Left renal cortex interstitium (tissue), 4 donors: ENCODE results near the gene UPK3A. TPM values are rescaled to one million over a fixed set of nuclear protein-coding genes. Genes with fewer than 3 reads are reported as not detected.
"Not testable (repeated sequence)": the region's sequence is repeated elsewhere in the genome, so short reads cannot be mapped to it uniquely, and the experiment has no call there.

ENCODE experiments used
- DNase-seq, 4 donors: peaks; one replicate each; pipeline ENCODE4 v3.0.0-alpha.2; 2013; ENCODE audit warnings: low read depth in 4 of 4, low spot score in 2 of 4, missing footprints in 1 of 4
- polyA plus RNA-seq, 4 donors: library from polyadenylated mRNA; unstranded; fragments of 120-200 nt; gene quantifications; one replicate each; pipeline ENCODE4 v1.2.1, GENCODE V29; 2013; ENCODE audit not compliant: insufficient read length in 4 of 4

The UPK3A gene
- polyA plus RNA-seq, 4 donors: 0.93 to 2.7 (median 2.4) TPM

DNA sequence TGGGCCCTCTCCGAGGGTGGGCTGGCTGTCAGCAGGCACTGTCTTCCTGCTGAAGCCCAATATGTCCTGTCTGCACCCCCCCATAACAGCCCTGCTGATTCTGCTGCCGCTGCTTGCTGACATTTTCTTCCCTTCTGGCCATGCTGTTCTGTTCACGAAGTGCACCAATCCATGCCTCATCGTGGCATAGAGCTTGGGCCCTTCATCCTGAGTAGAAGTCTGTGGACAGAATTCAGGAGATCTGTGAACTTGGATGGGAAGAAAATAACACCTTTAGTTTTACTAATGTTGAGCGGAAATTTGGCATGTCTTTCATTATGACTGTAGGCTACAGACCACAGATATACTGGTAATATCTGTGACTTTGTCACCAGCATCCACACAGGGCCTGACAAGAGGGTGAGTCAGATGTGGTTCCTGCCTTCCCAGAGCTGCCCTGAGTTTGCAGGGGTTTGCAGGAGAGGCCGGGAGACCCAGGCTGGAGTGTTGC is 29.9 kb upstream of the UPK3A start:
- DNase-seq: no peak

DNA sequence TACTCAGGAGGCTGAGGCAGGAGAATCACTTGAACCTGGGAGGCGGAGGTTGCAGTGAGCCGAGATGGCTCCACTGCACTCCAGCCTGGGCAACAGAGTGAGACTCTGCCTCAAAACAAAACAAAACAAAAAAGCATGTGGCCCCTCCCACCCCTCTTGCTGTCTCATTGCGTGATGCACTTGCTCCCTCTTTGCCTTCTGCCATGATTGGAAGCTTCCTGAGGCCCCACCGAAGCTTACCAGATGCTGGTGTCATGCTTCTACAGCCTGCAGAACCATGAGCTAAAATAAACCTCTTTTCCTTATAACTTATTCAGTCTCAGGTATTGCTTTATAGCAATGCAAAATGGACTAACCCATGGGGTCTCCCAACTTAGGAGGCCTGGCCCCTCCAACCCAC is 26.8 kb upstream of the UPK3A start:
- not testable (repeated sequence) for DNase-seq

DNA sequence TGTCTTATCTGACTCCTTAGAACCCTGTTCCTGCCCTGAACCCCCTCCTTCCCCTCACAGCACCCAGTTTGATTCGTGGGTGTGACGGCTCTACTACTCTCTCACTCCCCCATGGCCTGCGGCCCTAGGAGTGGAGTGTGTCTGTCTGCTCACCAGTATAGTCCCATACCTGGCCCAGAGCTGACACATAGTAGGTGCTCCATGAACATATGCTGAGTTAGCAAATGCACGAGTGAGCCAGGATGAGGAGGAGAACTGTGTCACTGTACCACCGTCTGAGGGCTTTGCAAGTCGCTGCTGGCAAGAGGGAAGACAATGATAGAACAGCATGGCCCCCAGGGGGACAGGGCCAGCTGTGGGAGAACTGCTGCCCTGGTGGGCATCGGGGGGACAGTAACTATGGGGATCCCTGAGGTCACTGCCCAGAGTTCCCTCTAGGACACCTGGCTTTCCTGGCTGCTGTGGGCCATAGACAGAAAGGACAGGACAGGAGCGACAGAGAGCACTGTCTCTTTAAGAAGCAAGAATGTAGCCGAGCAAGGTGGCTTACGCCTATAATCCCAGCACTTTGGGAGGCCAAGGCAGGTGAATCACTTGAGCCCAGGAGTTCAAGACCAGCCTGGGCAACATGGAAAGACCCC is 24.9 kb upstream of the UPK3A start:
- no peak for DNase-seq

DNA sequence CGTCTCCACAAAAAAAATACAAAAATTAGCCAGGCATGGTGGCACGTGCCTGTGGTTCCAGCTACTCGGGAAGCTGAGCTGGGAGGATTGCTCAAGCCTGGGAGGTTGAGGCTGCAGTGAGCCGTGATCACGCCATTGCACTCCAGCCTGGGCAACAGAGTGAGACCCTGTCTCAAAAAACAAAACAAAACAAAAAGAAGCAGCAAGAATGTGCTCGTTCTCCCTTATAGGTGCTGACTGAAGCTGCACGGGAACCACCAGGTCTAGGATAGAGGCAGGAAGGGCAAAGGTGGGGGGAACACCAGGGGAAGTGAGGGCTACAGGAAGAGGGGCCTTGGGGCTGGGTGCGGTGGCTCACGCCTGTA is 24.4 kb upstream of the UPK3A start:
- not testable (repeated sequence) for DNase-seq

DNA sequence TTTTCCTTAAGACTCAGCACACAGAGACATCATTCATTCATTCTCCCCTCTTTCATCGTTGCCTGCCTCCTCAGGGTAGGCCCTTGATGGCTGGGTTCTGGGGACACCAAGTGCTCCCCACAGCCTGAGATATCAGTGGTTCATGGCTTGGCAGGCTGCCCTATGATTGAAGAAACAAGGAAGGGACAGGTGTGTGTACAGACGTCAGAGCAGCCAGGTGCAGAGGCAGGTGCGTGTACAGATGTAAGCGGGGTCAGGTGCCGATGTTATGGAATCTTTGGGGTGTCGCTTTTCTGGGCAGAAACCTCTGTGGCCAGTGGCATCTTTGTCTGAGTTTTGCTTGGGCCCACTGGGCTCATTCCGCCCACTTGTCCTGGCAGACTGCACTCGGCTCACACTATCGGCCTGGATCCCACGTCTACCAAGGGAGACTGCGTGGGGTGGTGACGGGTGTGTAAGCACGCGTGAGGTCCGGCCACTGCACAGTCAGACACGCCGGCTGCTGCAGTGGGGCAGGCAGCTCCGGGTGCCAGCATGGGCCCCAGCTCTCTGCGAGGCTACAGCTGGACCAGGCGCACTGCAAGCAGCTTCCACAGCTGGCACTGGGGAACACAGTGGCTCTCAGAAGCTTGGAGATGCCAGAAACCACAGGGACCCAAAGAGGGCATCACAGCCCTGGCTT is 23.2 kb upstream of the UPK3A start:
- DNase-seq: no peak

DNA sequence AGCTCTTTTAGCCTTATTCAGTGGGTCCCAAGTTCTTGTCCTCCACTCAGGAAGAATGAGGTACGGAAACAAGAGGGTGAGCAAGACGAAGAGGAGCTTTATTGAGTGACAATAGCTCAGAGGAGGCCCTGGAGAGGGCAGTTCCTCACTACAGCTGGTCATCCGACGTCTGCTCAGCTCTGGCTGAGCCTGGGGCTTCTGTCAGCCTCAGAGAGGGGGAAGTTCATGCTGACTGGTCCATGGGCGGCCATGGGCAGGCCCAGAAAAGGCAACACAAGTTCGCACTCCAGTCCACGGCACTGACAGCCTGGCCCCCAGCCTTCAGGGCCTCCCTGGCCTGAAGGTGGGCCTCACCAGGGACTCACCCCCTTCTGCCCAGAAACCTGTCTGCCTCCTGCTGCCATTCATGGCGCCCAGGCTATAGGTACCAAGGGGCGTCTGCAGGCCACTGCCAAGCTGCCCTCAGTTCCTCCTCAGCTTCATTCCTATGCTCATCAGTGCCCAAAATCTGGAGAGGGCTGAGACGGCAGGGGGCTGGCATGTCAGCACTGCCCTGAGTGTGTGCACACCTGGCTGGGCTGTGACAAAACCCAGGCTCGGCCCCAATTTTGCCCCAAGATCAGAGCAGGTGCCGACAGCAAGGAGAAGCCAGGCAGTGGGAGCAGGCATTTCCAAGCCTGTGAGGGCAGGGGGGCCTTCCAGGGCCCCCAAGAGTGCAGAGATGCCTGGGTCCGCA is 22.4 kb upstream of the UPK3A start:
- DNase-seq: no peak

DNA sequence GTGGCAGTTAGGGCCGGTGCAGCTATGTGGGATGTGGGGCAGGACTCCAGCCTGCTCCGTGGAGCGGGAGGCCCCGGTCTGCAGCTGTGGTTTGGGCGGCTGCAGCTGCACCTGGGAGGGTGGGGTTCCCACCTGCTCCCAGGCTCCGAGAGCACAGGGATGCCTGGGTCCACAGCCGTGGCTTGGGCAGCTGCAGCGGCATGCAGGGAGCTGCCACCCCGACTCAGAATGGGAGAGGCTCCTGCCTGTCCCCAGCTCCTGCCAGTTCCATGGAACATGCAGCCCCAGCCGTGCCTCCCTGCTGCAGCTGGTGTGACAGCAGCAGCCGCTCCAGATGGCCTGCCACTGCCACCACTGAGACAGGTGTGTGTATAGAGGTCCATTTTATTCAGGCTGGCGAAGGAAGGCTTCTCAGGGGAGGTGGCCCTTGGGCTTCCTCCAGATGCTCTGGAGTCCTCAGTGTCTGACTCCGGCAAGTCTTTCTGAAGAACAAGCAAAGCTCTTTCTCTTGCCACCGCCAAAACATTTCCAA is 21.8 kb upstream of the UPK3A start:
- DNase-seq: no peak

DNA sequence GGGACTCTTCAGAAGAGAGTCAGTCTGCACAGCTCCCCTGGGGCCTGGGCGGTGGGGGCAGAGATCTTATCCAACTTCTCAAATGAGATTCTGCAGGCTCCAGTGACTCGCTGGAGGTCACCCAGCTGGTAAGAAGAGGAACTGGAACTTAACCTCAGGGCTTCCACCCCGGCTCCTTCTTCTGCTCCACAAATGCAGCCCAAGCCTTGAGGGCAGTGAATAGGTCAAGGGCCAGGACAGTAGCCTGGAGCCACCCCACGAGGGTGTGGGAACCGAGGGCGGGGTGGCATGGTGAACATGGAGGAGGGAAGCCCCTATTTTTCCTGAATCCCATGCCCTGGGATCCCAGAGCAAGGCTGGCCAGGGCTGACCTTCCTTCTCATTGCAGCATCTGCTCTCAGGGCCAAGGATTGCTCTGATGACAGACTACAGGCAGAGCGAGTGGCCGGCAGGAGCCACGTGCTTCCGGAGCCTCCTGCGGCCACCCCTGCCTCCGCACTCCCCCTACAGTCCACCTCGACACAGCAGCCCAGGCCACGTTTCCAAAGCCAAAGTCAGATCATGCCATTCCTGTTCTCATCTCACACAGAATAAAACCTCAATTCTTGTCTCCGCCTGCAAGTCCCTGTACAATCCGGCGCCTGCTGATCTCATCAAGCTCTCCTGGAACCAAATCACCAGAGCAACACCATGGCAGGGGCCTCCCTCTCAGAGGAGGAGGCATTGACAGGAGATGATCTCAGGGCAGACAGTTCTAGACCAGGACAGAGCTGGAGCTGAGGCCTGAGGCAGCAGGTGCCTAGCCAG is 21.1 kb upstream of the UPK3A start:
- DNase-seq: no peak

DNA sequence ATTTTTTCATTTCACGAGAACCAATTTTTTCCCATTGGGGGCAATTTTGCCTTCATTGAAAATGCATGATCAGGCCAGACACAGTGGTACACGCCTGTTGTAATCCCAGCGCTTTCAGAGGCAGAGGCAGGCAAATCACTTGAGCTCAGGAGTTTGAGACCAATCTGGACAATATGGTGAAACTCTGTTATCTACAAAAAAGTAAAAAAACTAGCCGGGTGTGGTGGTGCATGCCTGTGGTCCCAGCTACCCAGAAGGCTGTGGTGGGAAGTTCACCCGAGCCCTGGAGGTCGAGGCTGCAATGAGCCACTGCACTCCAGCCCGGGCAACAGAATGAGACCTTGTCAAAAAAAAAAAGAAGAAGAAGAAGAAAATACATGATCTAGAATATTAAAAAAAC is 19.2 kb upstream of the UPK3A start:
- DNase-seq: no peak

DNA sequence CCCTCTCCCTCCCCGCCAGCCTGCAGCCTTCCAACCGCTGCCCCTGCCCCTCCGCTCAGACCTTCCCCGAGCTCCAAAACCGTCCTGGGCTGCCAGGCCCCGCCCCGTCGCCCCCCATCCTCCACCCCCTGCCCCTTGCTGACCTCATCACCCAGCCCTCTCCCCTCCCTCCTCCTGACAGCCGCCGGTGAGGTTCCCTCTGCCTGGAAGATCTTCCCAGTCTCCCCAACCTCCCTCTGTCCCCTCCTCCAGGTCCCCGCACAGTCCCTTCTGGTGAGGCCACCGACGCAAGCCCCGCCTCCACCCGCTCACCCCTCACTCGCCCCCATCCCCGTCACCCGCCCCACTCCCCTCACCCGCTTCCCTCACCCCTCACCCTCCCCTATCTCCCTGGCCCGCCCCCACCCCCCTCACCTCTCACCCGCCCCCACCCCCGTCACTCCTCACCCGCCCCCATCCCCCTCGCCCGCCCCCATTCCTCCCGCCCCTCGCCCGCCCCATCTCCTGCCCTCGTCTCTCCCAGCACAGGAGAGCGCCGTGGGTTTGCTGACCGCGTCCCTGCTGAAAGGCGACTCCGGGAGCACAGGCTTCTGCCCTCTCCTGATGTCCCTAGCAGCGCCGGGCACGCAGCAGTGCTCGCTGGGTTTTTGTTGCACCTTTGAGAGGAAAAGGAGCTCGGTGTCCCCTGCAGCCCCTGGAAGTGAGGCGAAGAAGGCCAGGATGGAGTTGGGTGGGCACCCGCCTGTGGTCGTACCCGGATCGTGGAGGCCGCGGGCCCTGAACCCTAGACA is 16.4 kb upstream of the UPK3A start:
- no peak for DNase-seq

DNA sequence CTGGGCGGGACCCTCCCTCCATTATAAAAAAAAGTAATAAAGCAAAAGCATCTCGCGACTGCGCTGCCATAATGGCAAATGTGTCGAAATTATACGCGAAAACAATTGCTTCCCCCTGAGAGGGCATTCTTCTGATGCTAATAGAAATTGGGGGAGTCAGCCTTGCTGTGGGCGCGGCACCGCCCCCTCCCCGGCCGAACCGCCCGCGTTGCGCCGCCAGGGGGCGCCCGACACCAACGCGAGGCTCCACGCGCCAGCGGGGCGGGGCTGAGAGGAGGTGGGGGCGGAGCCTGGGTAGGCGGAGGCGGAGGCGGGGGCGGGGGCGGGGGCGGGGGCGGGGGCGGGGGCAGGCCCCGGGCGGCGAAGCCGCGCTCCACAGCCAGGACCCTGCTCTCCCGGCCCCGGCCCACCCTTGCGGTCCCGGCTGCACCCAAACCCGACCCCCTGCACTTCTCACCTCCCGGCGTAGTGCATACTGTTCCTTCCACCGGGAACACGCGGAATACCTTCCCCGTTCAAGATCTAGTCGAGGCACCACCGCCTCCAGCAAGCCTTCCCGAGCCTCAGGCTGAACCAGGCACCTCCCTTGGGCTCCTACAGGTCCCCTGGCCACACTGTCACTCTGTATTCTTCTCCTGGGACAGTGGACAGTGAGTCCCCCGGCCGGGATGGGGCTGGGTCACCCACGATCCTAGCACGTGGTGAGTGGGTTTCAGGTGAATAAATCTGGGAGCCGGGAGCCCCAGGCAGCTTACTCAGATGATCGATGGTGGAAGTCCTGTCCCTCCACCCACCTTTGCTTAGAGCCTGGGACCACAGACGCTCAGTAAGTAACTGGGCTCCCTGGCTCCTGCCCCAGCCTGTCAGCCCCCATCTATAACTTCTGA is 15.5 kb upstream of the UPK3A start:
- peak in 2 of 4 donors; percentile 69 to 75 for DNase-seq

DNA sequence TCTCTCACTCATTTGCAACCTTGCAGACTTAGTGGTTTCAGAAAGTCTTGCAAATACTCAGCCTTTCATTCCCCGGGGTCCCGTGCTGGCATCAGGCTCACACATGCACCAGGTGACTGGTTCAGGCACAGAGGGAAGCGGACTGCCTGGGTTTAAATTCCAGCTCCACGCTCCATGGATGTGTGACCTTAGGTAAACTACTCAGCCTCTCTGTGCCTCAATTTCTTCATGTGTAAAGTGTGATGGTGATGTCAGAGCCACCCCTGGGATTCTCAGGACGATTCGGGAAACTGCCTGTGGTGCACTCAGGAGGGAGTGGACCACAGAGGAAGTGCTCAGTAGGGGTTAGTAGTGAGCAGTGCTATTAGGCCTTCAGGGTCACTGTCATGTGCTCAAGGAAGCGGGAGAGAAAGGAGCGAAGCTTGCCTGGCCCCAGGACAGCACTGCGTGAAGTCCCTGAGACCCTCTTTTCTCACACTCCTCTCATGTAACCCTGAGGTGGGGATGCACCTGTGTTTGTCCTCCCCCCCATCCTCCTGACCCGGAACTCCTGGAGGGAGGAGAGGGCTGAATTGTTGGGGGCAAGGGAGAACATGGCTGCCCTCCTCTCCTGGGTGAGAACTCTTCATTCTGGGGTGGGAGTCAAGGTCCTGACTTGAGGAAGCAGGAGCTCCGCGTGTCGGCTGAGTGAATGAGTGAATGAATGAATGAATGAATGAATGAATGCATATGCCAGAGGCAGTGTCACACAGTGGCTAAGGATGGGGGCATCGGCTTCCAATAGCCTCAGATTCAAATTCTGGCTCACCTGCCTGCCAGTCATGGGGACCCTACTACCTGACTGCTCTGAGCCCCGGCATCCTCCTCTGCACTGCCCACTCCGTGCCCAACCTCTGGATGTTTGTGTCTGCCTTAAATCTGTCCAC is 14.4 kb upstream of the UPK3A start:
- no peak for DNase-seq

DNA sequence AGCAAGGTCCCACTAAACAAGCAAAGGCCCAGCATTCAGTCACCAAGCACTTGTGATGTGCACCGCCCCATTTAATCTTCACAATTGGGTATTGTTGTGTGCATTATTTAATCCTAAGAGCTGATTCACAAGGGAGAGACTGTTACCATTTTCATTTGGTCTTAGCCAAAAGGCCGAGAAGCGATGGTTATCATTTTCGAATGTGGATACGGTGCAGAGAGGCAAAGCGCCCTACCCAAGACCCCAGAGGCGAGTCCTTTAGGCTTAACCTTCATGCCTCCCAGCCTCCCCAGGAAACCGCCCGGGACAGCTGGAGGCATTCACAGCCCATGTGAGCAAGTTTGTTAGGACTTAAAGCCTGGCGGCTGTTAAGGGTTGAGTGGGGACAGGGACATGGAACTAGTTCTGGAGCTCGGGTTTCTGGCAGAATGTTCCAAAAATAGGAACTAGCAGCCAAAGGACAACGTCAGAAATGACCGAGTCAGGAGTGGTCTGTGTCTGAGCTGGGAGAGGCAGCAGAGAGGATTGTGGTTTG is 13.0 kb upstream of the UPK3A start:
- peak in 1 of 4 donors; percentile 51 for DNase-seq

DNA sequence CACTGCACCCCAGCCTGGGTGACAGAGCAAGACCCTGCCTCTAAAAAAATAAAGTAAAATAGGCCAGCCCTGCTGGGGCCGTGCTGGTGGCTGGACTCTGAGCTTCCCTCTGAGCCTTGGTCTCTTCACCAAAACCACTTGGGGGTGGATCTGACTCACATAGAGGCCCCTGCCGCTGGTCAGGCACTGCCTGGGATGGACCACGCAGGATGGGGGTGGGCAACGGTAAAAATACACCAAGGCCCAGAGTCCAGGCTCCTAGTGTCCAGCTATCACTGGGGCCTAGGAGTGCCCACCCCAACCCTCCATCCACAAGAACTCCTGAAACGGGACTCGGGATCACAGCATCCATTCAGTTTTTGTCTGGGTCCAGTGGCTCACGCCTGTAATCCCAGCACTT is 12.3 kb upstream of the UPK3A start:
- no peak for DNase-seq

DNA sequence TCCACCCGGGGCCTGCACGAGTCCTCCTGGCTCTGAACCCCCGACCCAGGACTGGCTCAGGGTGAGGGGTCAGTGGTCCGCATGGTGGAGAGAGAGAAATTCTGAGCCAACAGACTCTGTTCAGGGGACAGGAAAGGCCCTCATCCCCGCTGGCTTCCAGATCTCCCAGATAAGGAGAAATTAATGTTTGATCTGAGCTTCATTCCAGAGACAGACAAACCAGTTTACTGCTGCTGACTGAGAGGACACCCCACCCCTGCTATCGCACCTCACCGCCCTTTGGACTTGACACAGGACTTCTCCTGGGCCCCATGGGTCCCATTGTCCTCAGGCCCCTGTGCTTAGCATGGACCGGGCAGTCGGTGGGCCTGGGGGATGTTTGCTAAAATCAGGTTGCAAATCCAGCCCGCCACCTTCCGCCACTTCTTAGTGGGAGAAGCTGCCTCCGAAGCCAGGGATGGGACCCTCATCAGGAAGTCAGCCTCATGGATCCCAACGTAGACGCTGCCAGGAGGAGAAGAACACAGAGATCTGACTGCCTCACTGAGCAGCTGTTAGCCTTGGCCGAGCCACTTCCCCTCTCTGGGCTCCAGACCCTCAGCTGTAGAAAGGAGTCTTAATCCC is 11.2 kb upstream of the UPK3A start:
- DNase-seq: no peak

DNA sequence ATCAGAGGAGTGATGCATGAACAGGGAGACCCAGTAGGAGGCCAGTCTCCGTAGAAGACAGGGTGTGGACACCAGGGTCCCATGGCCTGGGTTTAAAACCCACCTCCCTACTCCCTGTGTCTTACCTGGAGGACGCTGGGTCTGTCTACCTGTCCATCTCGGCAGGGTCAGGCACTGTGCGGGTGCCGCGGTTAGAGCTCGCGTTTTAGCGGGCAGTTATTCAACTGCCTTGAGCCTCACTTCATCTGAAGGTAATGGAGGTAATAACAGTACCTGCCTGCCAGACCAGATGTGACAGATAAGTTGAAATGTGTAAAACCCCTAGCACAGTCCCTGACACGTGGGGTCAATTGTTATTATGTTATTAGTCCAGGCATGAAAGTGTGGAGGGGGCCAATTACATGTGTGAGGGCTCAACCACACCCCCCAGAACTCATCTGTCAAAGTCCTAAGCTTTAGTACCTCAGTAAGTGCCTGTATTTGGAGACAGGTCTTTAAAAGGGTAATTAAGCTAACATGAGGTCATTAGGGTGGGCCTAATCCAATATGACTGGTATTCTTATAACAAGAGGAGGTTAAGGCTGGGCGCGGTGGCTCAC is 8.1 kb upstream of the UPK3A start:
- no peak for DNase-seq

DNA sequence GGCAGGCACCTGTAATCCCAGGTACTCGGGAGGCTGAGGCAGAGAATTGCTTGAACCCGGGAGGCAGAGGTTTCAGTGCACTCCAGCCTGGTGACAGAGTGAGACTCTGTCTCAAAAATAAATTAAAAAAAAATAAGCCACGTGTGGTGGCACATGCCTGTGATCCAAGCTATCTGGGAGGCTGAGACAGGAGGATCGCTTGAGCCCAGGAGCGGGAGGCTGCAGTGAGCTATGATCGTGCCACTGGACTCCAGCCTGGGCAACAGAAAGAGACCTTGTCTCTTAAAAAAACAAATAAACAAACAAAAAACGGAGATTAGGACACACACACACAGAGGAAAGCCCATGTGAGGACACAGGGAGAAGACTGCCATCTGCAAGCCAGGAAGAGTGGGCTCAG is 7.0 kb upstream of the UPK3A start:
- DNase-seq: not testable (repeated sequence)
